OCI-LY1 (cell line): Measurements from ENCODE around the gene CBFA2T2.

Experiments used
- H2AFZ ChIP-seq: fragments of 200-600 bp; sonication (generic), shearing (Covaris generic); 2 replicates; pipeline ENCODE4 v1.6.0; 2014; ENCODE audit warnings: antibody characterized with exemption, mild to moderate bottlenecking, low read length
- H3F3A ChIP-seq: fragments of 200-600 bp; sonication (generic), shearing (Covaris generic); 2 replicates; pipeline ENCODE4 v1.6.0; 2014; ENCODE audit warnings: mild to moderate bottlenecking, antibody characterized with exemption, low read length, moderate library complexity; ENCODE audit not compliant: insufficient read depth
- H3K27ac ChIP-seq: fragments of 200-600 bp; sonication (generic); 2 replicates; pipeline ENCODE4 v1.5.1; 2014; ENCODE audit warnings: low read length, mixed run types, mild to moderate bottlenecking, low read depth; ENCODE audit not compliant: poor library complexity, severe bottlenecking
- H3K27me3 ChIP-seq: fragments of 200-600 bp; sonication (generic); 2 replicates; pipeline ENCODE4 v1.6.0; 2014; ENCODE audit warnings: antibody characterized with exemption, mild to moderate bottlenecking, low read length, moderate library complexity; ENCODE audit not compliant: insufficient read depth
- H3K36me3 ChIP-seq: fragments of 200-600 bp; sonication (generic); 2 replicates; pipeline ENCODE4 v1.6.1; 2014; ENCODE audit warnings: mild to moderate bottlenecking, antibody characterized with exemption, low read length, moderate library complexity, mixed read lengths; ENCODE audit not compliant: insufficient read depth
- H3K4me1 ChIP-seq: fragments of 200-600 bp; sonication (generic); 2 replicates; pipeline ENCODE4 v1.5.1; 2014; ENCODE audit warnings: mild to moderate bottlenecking, low read length, moderate library complexity; ENCODE audit not compliant: insufficient read depth, severe bottlenecking
- H3K4me2 ChIP-seq: fragments of 200-600 bp; sonication (generic), shearing (Covaris generic); 2 replicates; pipeline ENCODE4 v1.6.1; 2014; ENCODE audit warnings: low read length
- H3K4me3 ChIP-seq: fragments of 200-600 bp; sonication (generic); 2 replicates; pipeline ENCODE4 v1.5.1; 2014; ENCODE audit warnings: low read length, low read depth, mild to moderate bottlenecking, mixed read lengths; ENCODE audit not compliant: poor library complexity, severe bottlenecking
- H3K79me2 ChIP-seq: fragments of 200-600 bp; shearing (Covaris generic); 2 replicates; pipeline ENCODE4 v1.6.1; 2016; ENCODE audit warnings: mixed run types, low read length, mixed read lengths; ENCODE audit not compliant: insufficient read depth
- H3K9ac ChIP-seq: fragments of 200-600 bp; sonication (generic), shearing (Covaris generic); 2 replicates; pipeline ENCODE4 v1.6.1; 2014; ENCODE audit warnings: mild to moderate bottlenecking, low read length, mixed read lengths
- H3K9me2 ChIP-seq: fragments of 200-600 bp; sonication (generic), shearing (Covaris generic); 2 replicates; pipeline ENCODE4 v1.6.1; 2014; ENCODE audit warnings: low read depth, mild to moderate bottlenecking, low read length, mixed read lengths
- H3K9me3 ChIP-seq: fragments of 200-600 bp; shearing (Covaris generic); 2 replicates; pipeline ENCODE4 v1.6.1; 2014; ENCODE audit warnings: low read length, mixed read lengths
- H4K20me1 ChIP-seq: fragments of 200-600 bp; sonication (generic), shearing (Covaris generic); 2 replicates; pipeline ENCODE4 v1.6.0; 2016; ENCODE audit warnings: mild to moderate bottlenecking, low read length; ENCODE audit not compliant: insufficient read depth
- EZH2 ChIP-seq: fragments of 200-600 bp; sonication (generic), shearing (Covaris generic); IDR thresholded peaks from 2 replicates; pipeline ENCODE4 v1.8.0; 2017; ENCODE audit warnings: borderline replicate concordance, mixed run types, mild to moderate bottlenecking, antibody characterized with exemption, low read length, moderate library complexity, mixed read lengths
- TF ChIP-seq, protein P1 (sequence below): fragments of 200-600 bp; sonication (generic), shearing (Covaris generic); IDR thresholded peaks from 2 replicates; pipeline ENCODE4 v1.5.1; 2017; ENCODE audit warnings: mild to moderate bottlenecking, antibody characterized with exemption, low read length, moderate library complexity, mixed read lengths

CBFA2T2 gene

GRCh38 chr20:33657704-33658095 is 167.8 kb downstream of the CBFA2T2 start:
- Histone ChIP-seq H3K9ac (no peak overlapping the region), H3K27me3 (no peaks in the 10 kb centered on the region), H3K4me3 (no peak overlapping the region), H3K36me3 (peaks cover 66% of the 10 kb centered on the region), H3K27ac (no peak overlapping the region), H3K4me2 (no peak overlapping the region), H2AFZ (no peak overlapping the region), H4K20me1 (no peaks in the 10 kb centered on the region), H3K79me2 (no peaks in the 10 kb centered on the region), H3F3A (no peaks in the 10 kb centered on the region), H3K4me1 (peaks cover 34% of the 10 kb centered on the region), H3K9me2 (no peaks in the 10 kb centered on the region), H3K9me3 (no peaks in the 10 kb centered on the region)
- TF ChIP-seq, protein P1, sequence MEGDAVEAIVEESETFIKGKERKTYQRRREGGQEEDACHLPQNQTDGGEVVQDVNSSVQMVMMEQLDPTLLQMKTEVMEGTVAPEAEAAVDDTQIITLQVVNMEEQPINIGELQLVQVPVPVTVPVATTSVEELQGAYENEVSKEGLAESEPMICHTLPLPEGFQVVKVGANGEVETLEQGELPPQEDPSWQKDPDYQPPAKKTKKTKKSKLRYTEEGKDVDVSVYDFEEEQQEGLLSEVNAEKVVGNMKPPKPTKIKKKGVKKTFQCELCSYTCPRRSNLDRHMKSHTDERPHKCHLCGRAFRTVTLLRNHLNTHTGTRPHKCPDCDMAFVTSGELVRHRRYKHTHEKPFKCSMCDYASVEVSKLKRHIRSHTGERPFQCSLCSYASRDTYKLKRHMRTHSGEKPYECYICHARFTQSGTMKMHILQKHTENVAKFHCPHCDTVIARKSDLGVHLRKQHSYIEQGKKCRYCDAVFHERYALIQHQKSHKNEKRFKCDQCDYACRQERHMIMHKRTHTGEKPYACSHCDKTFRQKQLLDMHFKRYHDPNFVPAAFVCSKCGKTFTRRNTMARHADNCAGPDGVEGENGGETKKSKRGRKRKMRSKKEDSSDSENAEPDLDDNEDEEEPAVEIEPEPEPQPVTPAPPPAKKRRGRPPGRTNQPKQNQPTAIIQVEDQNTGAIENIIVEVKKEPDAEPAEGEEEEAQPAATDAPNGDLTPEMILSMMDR: no peak
- TF ChIP-seq EZH2: no peak

GRCh38 chr20:33658510-33658909 is 168.6 kb downstream of the CBFA2T2 start:
- Histone ChIP-seq H3K4me1 (peaks cover 33% of the 10 kb centered on the region), H3K9ac (no peak overlapping the region), H3K9me3 (no peaks in the 10 kb centered on the region)

GRCh38 chr20:33658929-33659328 is 169.0 kb downstream of the CBFA2T2 start:
- H3K4me1 ChIP-seq: peaks cover 31% of the 10 kb centered on the region
- no peak overlapping the region for H3K9ac ChIP-seq
- no peaks in the 10 kb centered on the region for H3K9me2 ChIP-seq
- no peaks in the 10 kb centered on the region for H3K9me3 ChIP-seq
- peaks cover 66% of the 10 kb centered on the region for H3K36me3 ChIP-seq
- no peaks in the 10 kb centered on the region for H3K79me2 ChIP-seq
- no peak overlapping the region for H2AFZ ChIP-seq
- TF ChIP-seq EZH2: no peak
- TF ChIP-seq, protein P1: no peak
- H4K20me1 ChIP-seq: no peaks in the 10 kb centered on the region
- no peak overlapping the region for H3K27ac ChIP-seq
- H3K4me3 ChIP-seq: no peak overlapping the region
- no peak overlapping the region for H3K4me2 ChIP-seq
- H3K27me3 ChIP-seq: no peaks in the 10 kb centered on the region
- no peaks in the 10 kb centered on the region for H3F3A ChIP-seq

More at GRCh38 chr20:33658510-33658909, 168.6 kb downstream of the CBFA2T2 start:
- Histone ChIP-seq H4K20me1 (no peaks in the 10 kb centered on the region), H3K4me3 (no peak overlapping the region), H3K36me3 (peaks cover 66% of the 10 kb centered on the region), H3K4me2 (no peak overlapping the region), H3K79me2 (no peaks in the 10 kb centered on the region), H3F3A (no peaks in the 10 kb centered on the region), H2AFZ (no peak overlapping the region), H3K27ac (no peak overlapping the region), H3K27me3 (no peaks in the 10 kb centered on the region), H3K9me2 (no peaks in the 10 kb centered on the region)
- TF ChIP-seq, protein P1: no peak
